LNCaP clone FGC (cell line): ENCODE results near the gene B3GNT2.

Experiments used
- DNase-seq: peaks from one replicate; pipeline ENCODE4 v3.0.0-alpha.2; 2011; ENCODE audit warnings: low read depth
- H3K4me3 ChIP-seq: 2 replicates; pipeline ENCODE4 v1.5.1; 2011; ENCODE audit warnings: mild to moderate bottlenecking, low read depth, low read length, control low read depth
- CTCF ChIP-seq: IDR thresholded peaks from 2 replicates; pipeline ENCODE4 v1.5.1; 2012; ENCODE audit warnings: mild to moderate bottlenecking; ENCODE audit not compliant: control insufficient read depth, insufficient read depth; ENCODE audit errors: extremely low read depth

The B3GNT2 gene

GRCh38 chr2:62177392-62178049 is 18.4 kb upstream of the B3GNT2 start:
- TF ChIP-seq CTCF, result no peak
- no peak for DNase-seq
- H3K4me3 ChIP-seq, result no peak overlapping the region

GRCh38 chr2:62178741-62179271 is 17.1 kb upstream of the B3GNT2 start:
- DNase-seq, result no peak
- no peak overlapping the region for H3K4me3 ChIP-seq
- no peak for TF ChIP-seq CTCF

DNA sequence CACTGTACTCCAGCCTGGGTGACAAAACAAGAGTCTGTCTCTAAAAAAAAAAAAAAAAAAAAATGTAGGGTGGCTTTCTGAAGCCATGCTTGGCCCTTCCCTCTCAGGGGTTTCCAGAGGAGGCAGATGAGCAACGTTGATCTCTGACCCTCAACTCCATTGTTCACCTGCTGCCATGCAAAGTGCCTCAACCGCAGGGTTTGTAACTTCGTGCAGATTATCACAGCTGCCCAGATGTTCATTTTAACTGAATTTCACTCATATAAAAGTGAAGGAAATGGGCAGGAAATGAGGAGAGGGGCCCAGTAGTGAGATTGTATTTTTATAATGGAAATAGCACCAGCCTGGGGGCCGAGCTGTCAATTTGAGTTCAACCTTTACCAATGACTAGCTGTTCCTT is 14.9 kb upstream of the B3GNT2 start:
- no peak for TF ChIP-seq CTCF
- DNase-seq, result no peak
- H3K4me3 ChIP-seq, result no peak overlapping the region

- no peak for TF ChIP-seq CTCF
- no peak for DNase-seq
- H3K4me3 ChIP-seq, result no peak overlapping the region
These were observed 14.1 kb upstream of the B3GNT2 start for GRCh38 chr2:62181843-62182242.

DNA sequence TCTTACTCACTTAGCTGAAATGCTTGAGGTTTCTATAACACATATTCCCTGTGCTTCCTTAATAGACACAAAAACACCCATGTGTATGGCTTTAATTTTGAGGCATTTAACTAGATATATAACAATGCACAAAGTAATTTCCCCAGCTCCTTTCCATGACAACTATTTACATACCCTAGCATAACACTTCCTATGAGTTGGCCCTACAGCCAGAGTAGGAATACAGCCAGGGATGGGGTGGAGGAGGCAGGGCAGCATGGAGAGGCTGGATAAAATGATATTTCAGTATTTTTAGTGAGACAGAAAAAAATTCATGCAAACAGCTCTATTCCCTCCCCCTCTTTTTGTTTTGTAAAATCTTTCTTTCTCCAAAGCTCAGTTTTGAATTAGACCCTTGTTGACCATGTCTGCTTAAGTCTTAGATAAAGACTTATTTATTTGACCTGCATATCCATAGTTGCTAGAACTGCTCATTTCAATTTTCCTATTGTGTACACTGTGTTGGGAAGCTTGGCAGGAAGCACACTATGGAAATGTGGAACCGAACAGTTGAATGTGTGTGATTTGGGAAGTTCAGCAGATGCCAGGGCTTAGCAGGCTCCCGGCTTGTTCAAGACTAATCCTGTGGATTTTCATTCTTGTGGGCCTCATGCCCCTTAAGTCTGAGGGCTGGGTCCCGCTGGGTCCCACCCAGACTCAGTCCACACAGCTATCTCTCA is 11.2 kb upstream of the B3GNT2 start:
- no peak for DNase-seq
- no peak overlapping the region for H3K4me3 ChIP-seq
- TF ChIP-seq CTCF, result no peak

GRCh38 chr2:62185475-62186155 is 10.3 kb upstream of the B3GNT2 start:
- TF ChIP-seq CTCF, result no peak
- no peak for DNase-seq

More at GRCh38 chr2:62185475-62186155, 10.3 kb upstream of the B3GNT2 start:
- H3K4me3 ChIP-seq, result no peak overlapping the region
